T-helper 1 cell (primary cell): ENCODE results near the gene PRIM1.
"Not testable (repeated sequence)": the region's sequence is repeated elsewhere in the genome, so short reads cannot be mapped to it uniquely, and the experiment has no call there.

Source experiments
- DNase-seq, 5 donors: peaks; one replicate each; pipeline ENCODE4 v3.0.0-alpha.2; 2012 to 2020

Gene PRIM1

DNA sequence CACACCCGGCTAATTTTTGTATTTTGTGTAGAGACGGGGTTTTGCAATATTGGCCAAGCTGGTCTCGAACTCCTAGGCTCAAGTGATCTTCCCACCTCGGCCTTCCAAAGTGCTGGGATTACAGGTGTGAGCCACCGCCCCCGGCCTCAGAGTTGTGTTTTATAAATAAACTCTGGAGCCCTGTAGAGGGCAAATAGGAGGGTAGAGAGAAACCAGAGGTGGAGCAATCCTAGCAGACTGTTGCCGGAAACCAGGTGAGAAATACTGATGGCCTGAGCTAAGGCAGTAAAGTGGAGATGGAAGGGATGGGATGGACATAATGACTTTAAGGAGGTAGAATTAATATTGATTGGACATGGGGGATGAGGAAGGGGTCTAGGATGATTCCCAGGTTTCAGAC, 8.3 kb upstream of the PRIM1 start:
- DNase-seq: no peak

- no peak for DNase-seq
Observed at GRCh38 chr12:56759263-56759908, 7.3 kb upstream of the PRIM1 start.

- no peak for DNase-seq
Observed at GRCh38 chr12:56758728-56759262, 6.7 kb upstream of the PRIM1 start.

DNA sequence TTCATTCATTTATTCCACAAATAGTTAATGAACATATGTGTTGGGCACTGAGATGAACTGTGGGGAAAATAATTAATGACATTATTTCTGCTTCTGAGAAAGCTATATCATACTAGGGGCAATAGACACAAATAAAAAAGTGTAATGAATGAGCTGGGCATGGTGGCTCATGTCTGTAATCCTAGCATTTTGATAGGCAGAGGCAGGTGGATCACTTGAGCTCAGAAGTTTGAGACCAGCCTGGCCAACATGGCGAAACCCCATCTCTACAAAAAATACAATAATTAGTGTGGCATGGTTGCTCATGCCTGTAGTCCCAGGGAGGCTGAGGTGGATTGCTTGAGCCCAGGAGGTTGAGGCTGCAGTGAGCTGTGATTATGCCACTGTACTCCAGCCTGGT, 5.8 kb upstream of the PRIM1 start:
- not testable (repeated sequence) for DNase-seq

DNA sequence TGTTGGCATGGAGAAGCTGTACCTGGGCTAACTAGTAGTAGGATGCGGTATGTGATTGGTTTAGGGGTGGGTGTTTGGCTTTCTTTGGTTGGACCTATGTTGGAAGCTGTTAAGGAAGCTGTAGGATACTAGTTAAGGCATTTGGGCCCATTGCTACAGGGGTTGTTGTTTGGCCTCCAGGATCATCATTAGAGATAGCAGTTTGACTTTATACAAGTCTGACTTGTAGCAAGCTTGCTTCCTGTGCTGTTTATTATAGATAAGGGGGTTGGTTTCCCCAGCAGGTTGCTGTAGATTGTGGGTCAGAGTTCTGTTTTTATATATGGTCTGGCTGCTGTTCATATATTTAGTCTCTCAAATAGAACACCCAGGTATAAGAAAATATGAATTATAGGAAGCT, 1.4 kb upstream of the PRIM1 start:
- DNase-seq: no peak

GRCh38 chr12:56750596-56750995, 1.5 kb downstream of the PRIM1 start:
- DNase-seq: not testable (repeated sequence)

GRCh38 chr12:56749853-56750252, 2.3 kb downstream of the PRIM1 start:
- no peak for DNase-seq

DNA sequence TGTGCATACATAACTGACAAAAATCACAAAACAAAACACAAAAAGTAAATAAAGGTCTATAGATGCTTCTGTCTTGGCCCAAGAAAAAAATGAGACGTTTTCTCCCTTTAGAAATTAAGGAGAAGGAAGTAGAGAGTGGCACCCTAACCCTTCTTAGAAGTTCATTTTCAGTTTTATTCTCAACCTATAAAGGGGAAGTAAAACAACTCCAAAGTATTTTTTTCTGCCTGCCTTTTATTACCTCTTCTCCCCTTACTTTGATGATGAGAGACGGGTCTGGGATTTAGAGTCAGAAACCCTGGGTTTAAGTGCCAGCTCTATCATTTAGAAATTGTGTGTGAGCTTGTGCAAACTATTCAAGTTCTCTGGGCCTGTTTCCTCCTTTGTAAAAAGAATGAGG, 2.8 kb downstream of the PRIM1 start:
- DNase-seq: no peak

DNA sequence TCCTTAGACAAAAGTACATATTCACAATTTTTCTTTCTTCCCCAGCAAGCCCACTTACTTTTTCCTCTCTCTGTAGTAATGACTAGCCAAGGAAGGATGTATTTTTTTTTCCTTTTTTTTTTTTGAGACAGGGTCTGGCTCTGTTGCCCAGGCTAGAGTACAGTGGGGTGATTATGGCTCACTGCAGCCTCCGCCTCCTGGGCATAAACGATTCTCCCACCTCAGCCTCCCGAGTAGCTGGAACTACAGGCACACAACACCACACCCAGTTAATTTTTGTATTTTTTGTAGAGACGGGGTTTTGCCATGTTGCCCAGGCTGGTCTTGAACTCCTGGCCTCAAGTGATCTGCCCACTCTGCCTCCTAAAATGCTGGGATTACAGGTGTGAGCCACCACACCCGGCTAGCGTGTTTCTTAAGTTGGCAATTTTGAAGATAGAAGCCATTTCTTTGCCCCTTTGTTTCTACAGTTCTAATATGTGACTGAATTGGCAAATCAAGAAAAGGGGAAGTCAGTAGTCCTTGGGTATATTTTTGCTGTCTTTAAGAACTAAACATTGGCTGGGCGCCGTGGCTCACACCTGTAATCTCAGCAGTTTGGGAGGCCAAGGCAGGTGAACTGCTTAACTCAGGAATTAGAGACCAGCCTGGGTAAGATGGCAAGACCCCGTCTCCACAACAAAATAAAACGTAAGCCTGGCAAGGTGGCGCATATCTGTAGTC, 23.8 kb downstream of the PRIM1 start:
- no peak for DNase-seq

GRCh38 chr12:56726196-56726675, 25.9 kb downstream of the PRIM1 start:
- not testable (repeated sequence) for DNase-seq

DNA sequence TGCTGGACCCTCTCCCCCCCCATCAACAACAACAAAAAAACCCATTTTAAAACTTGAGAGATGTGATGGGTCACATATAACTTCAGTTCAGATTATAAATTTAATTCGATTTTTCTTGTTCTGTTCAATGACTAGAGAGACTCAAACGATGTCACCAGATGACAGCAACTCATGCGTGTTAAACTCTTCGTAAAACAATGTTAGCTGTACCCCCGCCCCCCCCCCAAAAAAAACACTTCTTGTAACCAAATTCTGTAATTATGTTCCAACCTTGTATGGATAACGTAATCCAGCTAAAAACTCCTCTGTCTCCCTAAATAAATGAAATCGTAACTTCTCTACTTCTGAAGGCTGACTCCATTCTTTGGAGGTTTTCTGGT, 26.4 kb downstream of the PRIM1 start:
- DNase-seq: no peak

DNA sequence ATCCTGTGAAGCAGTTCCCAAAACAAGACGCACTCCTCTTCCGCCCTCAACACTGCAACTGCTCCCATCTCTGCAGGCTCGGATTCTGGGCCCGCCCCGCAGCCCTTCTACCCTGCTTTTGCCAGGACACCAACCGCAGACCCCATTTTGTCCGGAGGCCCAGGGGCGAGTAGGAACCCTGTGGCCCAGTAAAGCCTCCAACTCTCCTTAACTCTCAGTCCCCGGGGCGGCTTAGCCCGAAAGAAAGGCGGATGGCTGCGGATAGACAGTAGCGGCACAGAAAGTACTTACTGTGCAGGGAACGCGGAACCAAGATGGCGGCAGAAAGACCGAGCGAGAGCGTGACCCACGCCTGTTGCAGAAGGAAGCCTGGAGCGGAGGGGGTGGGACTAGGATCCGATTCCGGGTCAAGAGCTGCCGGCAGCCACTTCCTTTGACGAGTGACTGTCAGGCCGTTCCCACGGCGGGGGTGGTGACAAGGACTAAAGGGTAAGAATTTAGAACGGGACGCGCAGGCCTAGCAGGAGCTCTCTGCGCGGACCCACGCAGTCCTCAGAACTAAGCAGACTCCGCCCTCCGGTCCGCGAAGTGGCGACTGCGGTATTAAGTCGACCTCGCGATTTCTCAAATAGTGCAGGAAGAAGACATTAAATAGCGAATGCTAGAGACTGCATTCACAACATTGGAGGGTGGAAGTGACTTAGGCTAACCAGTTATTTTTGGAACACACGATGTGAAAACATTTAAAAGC, 27.0 kb downstream of the PRIM1 start, which contains the start of gene NACA:
NACA (minus strand) TSS at position 328 of the 751 bp plus-strand sequence. CDS start 778 bp downstream, outside the sequence.
- peak; percentile 96 to 99 (median 98) for DNase-seq

DNA sequence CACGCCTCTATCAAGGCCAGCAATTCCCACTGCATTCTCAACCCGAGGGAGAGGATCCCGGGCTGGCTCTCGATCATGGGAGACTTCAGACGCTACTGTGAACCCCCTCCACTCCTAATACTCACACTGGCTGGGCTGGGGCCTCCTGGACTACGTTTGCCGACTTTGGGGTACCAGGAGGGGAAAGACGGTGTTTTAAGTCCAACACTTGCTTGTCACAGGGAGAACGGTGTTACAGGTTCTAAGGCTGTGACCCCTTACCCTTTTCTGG, 27.5 kb downstream of the PRIM1 start:
- DNase-seq: no peak

DNA sequence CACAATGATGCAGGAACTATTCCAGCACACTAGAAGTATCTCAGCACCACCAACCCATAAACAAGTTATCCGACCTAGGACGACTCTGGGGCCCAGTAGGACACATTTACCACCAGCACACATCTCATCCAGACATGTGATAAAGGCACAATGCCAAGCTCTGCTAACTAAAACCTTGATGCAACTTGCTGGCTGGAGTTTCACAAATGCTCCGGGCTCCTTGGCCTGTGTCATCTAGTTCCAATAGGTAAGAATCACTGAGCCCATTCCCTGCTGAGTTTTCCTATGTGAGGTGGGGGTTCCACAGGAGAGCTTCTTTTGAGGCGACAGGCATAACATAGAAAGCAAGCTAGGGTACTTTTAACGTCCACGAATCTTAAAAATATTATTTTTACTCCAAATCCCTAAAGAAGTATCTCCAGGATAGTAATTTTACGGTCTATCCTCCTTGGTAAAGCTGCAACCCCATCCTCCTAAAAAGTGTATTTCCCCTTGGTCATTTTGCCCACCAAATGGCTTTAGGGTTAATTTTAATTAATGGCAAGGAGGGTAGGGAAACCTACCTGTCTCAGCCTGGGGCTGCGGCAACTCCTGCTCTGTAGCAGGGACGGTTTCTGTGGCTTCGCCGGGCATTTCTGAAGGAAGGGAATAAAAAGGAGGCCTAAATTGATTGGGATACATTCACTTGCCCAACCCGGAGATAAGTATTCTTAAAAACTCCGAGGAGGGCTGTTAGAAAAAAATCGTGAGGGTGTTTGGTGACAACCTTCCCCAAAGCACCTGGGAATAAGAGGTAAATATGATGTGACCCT, 28.0 kb downstream of the PRIM1 start:
- DNase-seq: peak in 1 of 5 donors; percentile 17

- no peak for DNase-seq
Observed at GRCh38 chr12:56723352-56723751, 28.8 kb downstream of the PRIM1 start.

DNA sequence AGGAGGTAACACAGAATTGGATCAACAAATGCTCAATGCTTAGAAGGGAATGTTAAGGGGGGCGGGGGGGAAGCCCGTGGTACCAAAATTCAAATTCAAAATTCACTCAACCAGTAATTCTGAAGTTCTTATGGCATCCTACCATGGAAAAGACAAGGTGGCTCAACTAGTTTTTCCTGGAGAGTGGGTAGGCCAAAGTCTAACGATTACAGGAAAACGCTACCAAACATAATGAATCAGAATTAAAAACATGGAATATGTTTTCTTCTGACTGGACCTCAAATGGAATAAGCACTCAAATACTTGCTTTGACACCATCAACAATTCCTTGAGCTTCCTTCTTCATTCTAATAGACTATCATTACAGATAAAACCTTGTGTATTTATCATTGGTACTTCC, 29.3 kb downstream of the PRIM1 start:
- no peak for DNase-seq

GRCh38 chr12:56721721-56722120, 30.4 kb downstream of the PRIM1 start:
- no peak for DNase-seq

DNA sequence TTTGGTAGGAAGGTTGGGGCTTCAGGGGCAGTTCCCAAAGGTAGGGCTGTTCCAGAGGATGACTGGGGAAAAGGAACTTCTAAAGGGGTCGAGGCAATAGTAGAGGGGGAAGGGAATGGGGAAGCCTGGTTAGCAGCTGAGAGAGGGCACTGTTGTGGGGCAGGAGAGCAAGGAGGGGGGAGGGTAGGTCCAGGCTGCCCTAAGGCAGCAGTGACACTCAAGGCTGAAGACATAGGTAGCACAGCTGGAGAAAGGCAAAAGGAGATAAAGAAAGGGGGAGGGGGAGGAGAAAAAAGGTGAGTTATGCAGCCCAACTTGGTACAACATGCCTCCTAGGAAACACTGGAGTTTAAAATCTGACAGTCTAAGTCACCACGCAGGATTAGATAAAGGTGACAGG, 30.9 kb downstream of the PRIM1 start:
- no peak for DNase-seq

- DNase-seq: no peak
Observed at GRCh38 chr12:56720731-56721151, 31.4 kb downstream of the PRIM1 start.

GRCh38 chr12:56719056-56719455, 33.1 kb downstream of the PRIM1 start:
- DNase-seq: no peak

DNA sequence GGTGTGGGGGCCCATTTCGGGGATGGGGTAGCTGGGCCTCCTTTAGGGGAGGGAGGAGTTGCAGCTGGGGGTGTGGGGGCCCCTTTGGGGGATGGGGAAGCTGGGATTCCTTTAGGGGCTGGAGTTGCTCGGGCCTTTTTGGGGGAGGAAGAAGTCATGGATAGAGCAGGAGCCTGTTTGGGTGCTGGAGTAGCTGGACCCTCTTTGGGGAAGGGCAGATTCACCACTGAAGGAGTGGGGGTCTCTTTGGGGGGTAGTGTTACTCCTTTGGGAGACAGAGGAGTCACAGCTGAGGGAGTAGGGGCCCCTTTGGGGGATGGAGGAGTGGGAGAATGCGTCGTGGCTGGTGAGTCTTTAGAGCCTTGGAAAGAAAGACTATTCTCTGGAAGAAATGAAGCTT, 33.5 kb downstream of the PRIM1 start:
- no peak for DNase-seq

- no peak for DNase-seq
Observed at GRCh38 chr12:56718149-56718548, 34.0 kb downstream of the PRIM1 start.
